GM23338 (cell line): ENCODE results near the gene PXK. TPM values are rescaled to one million over a fixed set of nuclear protein-coding genes. Genes with fewer than 3 reads are reported as not detected.

Experiments
- ATAC-seq: fragments of 200-7000 bp; cut with Tn5 transposase; 3 replicates; pipeline ENCODE4 v1.9.1; 2020
- DNase-seq: peaks from one replicate; pipeline ENCODE4 v3.0.0-alpha.2; 2015; ENCODE audit warnings: low spot score
- H2AFZ ChIP-seq: fragments of 200-600 bp; sonication (generic); 2 replicates; pipeline ENCODE4 v1.8.0; 2016; ENCODE audit warnings: antibody characterized with exemption, mild to moderate bottlenecking, moderate library complexity
- H3F3A ChIP-seq: fragments of 200-600 bp; sonication (generic); replicated peaks from 2 replicates; pipeline ENCODE4 v1.8.0; 2017; ENCODE audit warnings: antibody characterized with exemption, mixed run types, low read depth
- H3K27ac ChIP-seq: fragments of 200-600 bp; sonication (generic); 2 replicates; pipeline ENCODE4 v1.6.1; 2016; ENCODE audit warnings: low read depth
- H3K27me3 ChIP-seq: fragments of 200-600 bp; sonication (generic); 2 replicates; pipeline ENCODE4 v1.8.0; 2016; ENCODE audit warnings: mild to moderate bottlenecking, mixed run types, moderate library complexity; ENCODE audit not compliant: insufficient read depth
- H3K36me3 ChIP-seq: fragments of 200-600 bp; sonication (generic); 2 replicates; pipeline ENCODE4 v1.8.0; 2016; ENCODE audit warnings: mild to moderate bottlenecking; ENCODE audit not compliant: insufficient read depth
- H3K4me1 ChIP-seq: fragments of 200-600 bp; sonication (generic); 2 replicates; pipeline ENCODE4 v1.8.0; 2016; ENCODE audit warnings: mild to moderate bottlenecking, moderate library complexity; ENCODE audit not compliant: insufficient read depth
- H3K4me2 ChIP-seq: fragments of 200-600 bp; sonication (generic); 2 replicates; pipeline ENCODE4 v1.7.1; 2017; ENCODE audit warnings: mixed run types
- H3K4me3 ChIP-seq: fragments of 200-600 bp; sonication (generic); 2 replicates; pipeline ENCODE4 v1.6.1; 2016; ENCODE audit warnings: mixed run types
- H3K79me2 ChIP-seq: fragments of 200-600 bp; sonication (generic); replicated peaks from 2 replicates; pipeline ENCODE4 v1.8.0; 2017; ENCODE audit warnings: mild to moderate bottlenecking; ENCODE audit not compliant: insufficient read depth
- H3K9me2 ChIP-seq: fragments of 200-600 bp; sonication (generic); 2 replicates; pipeline ENCODE4 v1.8.0; 2017; ENCODE audit not compliant: insufficient read depth
- H4K20me1 ChIP-seq: fragments of 200-600 bp; sonication (generic); replicated peaks from 2 replicates; pipeline ENCODE4 v1.8.0; 2017; ENCODE audit warnings: mild to moderate bottlenecking; ENCODE audit not compliant: insufficient read depth
- H3K27ac Mint-ChIP-seq: 2 replicates; pipeline ENCODE4 v1.8.0; 2020; ENCODE audit warnings: inconsistent platforms, mild to moderate bottlenecking, moderate library complexity, mixed read lengths
- H3K27me3 Mint-ChIP-seq: 3 replicates; pipeline ENCODE4 v1.8.0; 2022; ENCODE audit warnings: low read depth, mild to moderate bottlenecking, moderate library complexity, mixed read lengths, inconsistent platforms; ENCODE audit not compliant: insufficient read depth, poor library complexity
- H3K36me3 Mint-ChIP-seq: 3 replicates; pipeline ENCODE4 v1.8.0; 2021; ENCODE audit warnings: low read depth, mild to moderate bottlenecking, inconsistent platforms, moderate library complexity, mixed read lengths
- H3K4me1 Mint-ChIP-seq: 3 replicates; pipeline ENCODE4 v1.8.0; 2020; ENCODE audit warnings: mild to moderate bottlenecking, inconsistent platforms, mixed read lengths
- H3K4me3 Mint-ChIP-seq: 3 replicates; pipeline ENCODE4 v1.8.0; 2021; ENCODE audit warnings: moderate library complexity, mild to moderate bottlenecking, inconsistent platforms, mixed read lengths
- H3K9me3 Mint-ChIP-seq: 3 replicates; pipeline ENCODE4 v1.8.0; 2020; ENCODE audit warnings: moderate library complexity, mild to moderate bottlenecking, inconsistent platforms, mixed read lengths
- EZH2 ChIP-seq: fragments of 200-600 bp; sonication (generic); IDR thresholded peaks from one replicate; pipeline ENCODE4 v1.8.0; 2017; ENCODE audit warnings: antibody characterized with exemption, mild to moderate bottlenecking, low read depth; ENCODE audit not compliant: unreplicated experiment
- REST ChIP-seq: IDR thresholded peaks from one replicate; pipeline ENCODE4 v1.6.1; 2018; ENCODE audit warnings: antibody characterized with exemption; ENCODE audit not compliant: unreplicated experiment
- ZNF114 ChIP-seq: fragments of 250-450 bp; sonication (Bioruptor Pico); IDR thresholded peaks from 2 replicates; pipeline ENCODE4 v1.5.0; 2020; ENCODE audit warnings: mild to moderate bottlenecking, moderate library complexity
- ZNF331 ChIP-seq: fragments of 250-450 bp; sonication (Bioruptor Pico); IDR thresholded peaks from 2 replicates; pipeline ENCODE4 v1.5.0; 2020; ENCODE audit warnings: low read depth, mild to moderate bottlenecking, moderate library complexity
- ZNF462 ChIP-seq: fragments of 250-450 bp; sonication (Bioruptor Pico); IDR thresholded peaks from 2 replicates; pipeline ENCODE4 v1.5.0; 2020; ENCODE audit warnings: mild to moderate bottlenecking, moderate library complexity
- polyA plus RNA-seq: library from polyadenylated mRNA; unstranded; fragments of >200 nt; fragmentation: Nextera tagmentation; extraction: Ambion mirVana; gene quantifications from 2 replicates; pipeline ENCODE4 v1.2.1, GENCODE V29; 2016
- total RNA-seq: library from RNA; depleted of rRNA; stranded (reverse); fragments of >200 nt; shearing (Covaris generic); gene quantifications from 2 replicates; pipeline ENCODE4 v1.2.3, GENCODE V29; 2014

PXK gene
- total and polyA plus RNA-seq, 2 experiments from 2014 or later: 6.4 to 6.5 TPM

GRCh38 chr3:58383904-58384303 lies 51.2 kb downstream of the PXK start (continued):
- TF ChIP-seq REST: no peak
- TF ChIP-seq ZNF114: no peak
- no peak for TF ChIP-seq ZNF331
- TF ChIP-seq ZNF462 (CRISPR knock-in tag): no peak

- Histone ChIP-seq H3K4me1 (peaks cover 22% of the 10 kb centered on the region), H2AFZ (no peak overlapping the region), H3K27ac (peak overlapping the region; percentile 33; the same call in 1 of the 2 replicates), H3K36me3 (no peaks in the 10 kb centered on the region), H3K9me2 (no peaks in the 10 kb centered on the region), H3K27me3 (no peaks in the 10 kb centered on the region), H3K79me2 (no peaks in the 10 kb centered on the region), H3K4me2 (no peak overlapping the region), H3K4me3 (no peak overlapping the region), H3F3A (no peaks in the 10 kb centered on the region), H4K20me1 (no peaks in the 10 kb centered on the region)
- peaks cover 29% of the 10 kb centered on the region for H3K4me1 Mint-ChIP-seq
- no peak overlapping the region for H3K27ac Mint-ChIP-seq
- ATAC-seq (no peak), DNase-seq (no peak)
- H3K36me3 Mint-ChIP-seq: no peaks in the 10 kb centered on the region
- peaks cover 7% of the 10 kb centered on the region for H3K27me3 Mint-ChIP-seq
- H3K4me3 Mint-ChIP-seq: no peak overlapping the region
- H3K9me3 Mint-ChIP-seq: no peaks in the 10 kb centered on the region
- TF ChIP-seq ZNF114 (no peak), ZNF462 (CRISPR knock-in tag) (no peak), EZH2 (no peak)
Observed at GRCh38 chr3:58384381-58385090, 51.8 kb downstream of the PXK start.
